OCI-LY7 (cell line): Measurements from ENCODE around the gene VWA8. TPM values are rescaled to one million over a fixed set of nuclear protein-coding genes. Genes with fewer than 3 reads are reported as not detected.

Experiments used
- Bru-seq: library from RNA; stranded (reverse); fragments of 400-500 nt; gene quantifications from one replicate; lab custom pipeline; 2021; lab: Mats Ljungman, UMichigan
- BruChase-seq, 2 experiments: library from RNA; stranded (reverse); fragments of 400-500 nt; gene quantifications; one replicate each; lab custom pipeline; 2021; lab: Mats Ljungman, UMichigan
- BruUV-seq: library from RNA; stranded (reverse); fragments of 400-500 nt; replicated peaks from 2 replicates; lab custom pipeline; 2021; lab: Mats Ljungman, UMichigan
- CTCF ChIA-PET: fragments of 300-600 bp; sonication (Branson Sonifier 250); formaldehyde crosslinking; loops from one replicate; lab custom pipeline; 2022; ENCODE audit warnings: antibody characterized with exemption; ENCODE audit not compliant: unreplicated experiment; lab: Charles Lee
- POLR2A ChIA-PET: fragments of 300-600 bp; sonication (Branson Sonifier 250); formaldehyde crosslinking; loops from one replicate; lab custom pipeline; 2022; ENCODE audit warnings: antibody characterized with exemption; lab: Charles Lee
- DNase-seq: peaks from one replicate; pipeline ENCODE4 v3.0.0-alpha.2; 2015; ENCODE audit warnings: low spot score
- H2AFZ ChIP-seq: fragments of 200-600 bp; sonication (generic), shearing (Covaris generic); 2 replicates; pipeline ENCODE4 v1.6.1; 2014; ENCODE audit warnings: mild to moderate bottlenecking, antibody characterized with exemption, low read length, moderate library complexity
- H3K27ac ChIP-seq: fragments of 200-600 bp; sonication (generic); 2 replicates; pipeline ENCODE4 v1.5.1; 2014; ENCODE audit warnings: mixed run types, low read depth, mild to moderate bottlenecking, moderate library complexity, low read length, inconsistent platforms; ENCODE audit not compliant: poor library complexity, severe bottlenecking
- H3K36me3 ChIP-seq: fragments of 200-600 bp; sonication (generic); 2 replicates; pipeline ENCODE4 v1.6.1; 2014; ENCODE audit warnings: mild to moderate bottlenecking, antibody characterized with exemption, low read length, moderate library complexity, mixed read lengths; ENCODE audit not compliant: insufficient read depth
- H3K4me1 ChIP-seq: fragments of 200-600 bp; sonication (generic); 2 replicates; pipeline ENCODE4 v1.5.1; 2014; ENCODE audit warnings: mild to moderate bottlenecking, low read length; ENCODE audit not compliant: insufficient read depth, poor library complexity, severe bottlenecking
- H3K4me2 ChIP-seq: fragments of 200-600 bp; sonication (generic); 2 replicates; pipeline ENCODE4 v1.6.1; 2014; ENCODE audit warnings: mild to moderate bottlenecking, low read length
- H3K4me3 ChIP-seq: fragments of 200-600 bp; sonication (generic); 2 replicates; pipeline ENCODE4 v1.5.1; 2014; ENCODE audit warnings: mild to moderate bottlenecking, low read depth, low read length; ENCODE audit not compliant: poor library complexity, severe bottlenecking
- H3K79me2 ChIP-seq: fragments of 200-600 bp; sonication (generic); 2 replicates; pipeline ENCODE4 v1.6.1; 2016; ENCODE audit warnings: low read depth, mild to moderate bottlenecking, low read length, moderate library complexity, mixed read lengths; ENCODE audit not compliant: insufficient read depth
- H3K9me2 ChIP-seq: fragments of 200-600 bp; sonication (generic); 2 replicates; pipeline ENCODE4 v1.6.1; 2016; ENCODE audit warnings: mild to moderate bottlenecking, low read length, mixed read lengths; ENCODE audit not compliant: insufficient read depth
- H3K9me3 ChIP-seq: fragments of 200-600 bp; sonication (generic); 2 replicates; pipeline ENCODE4 v1.6.1; 2014; ENCODE audit warnings: mild to moderate bottlenecking, mixed run types, low read length, mixed read lengths
- H4K20me1 ChIP-seq: fragments of 200-600 bp; sonication (generic); 2 replicates; pipeline ENCODE4 v1.6.1; 2014; ENCODE audit warnings: mild to moderate bottlenecking, antibody characterized with exemption, low read length, moderate library complexity, mixed read lengths; ENCODE audit not compliant: insufficient read depth
- CTCF ChIP-seq: fragments of 200-600 bp; sonication (generic); conservative IDR thresholded peaks from 2 replicates; pipeline ENCODE4 v1.5.1; 2014; ENCODE audit warnings: mild to moderate bottlenecking, antibody characterized with exemption, low read length, moderate library complexity, mixed read lengths
- EZH2phosphoT487 ChIP-seq: fragments of 200-600 bp; sonication (generic); IDR thresholded peaks from 2 replicates; pipeline ENCODE4 v1.6.1; 2018; ENCODE audit warnings: low read depth, borderline replicate concordance, mild to moderate bottlenecking, mixed run types, antibody characterized with exemption, low read length, moderate library complexity, mixed read lengths
- intact Hi-C: fragments of 100-400 bp; cut with micrococcal nuclease; formaldehyde crosslinking; loops from one replicate; pipeline ENCODE4 v1.10.0; 2022; ENCODE audit not compliant: unreplicated experiment
- long read RNA-seq: library from polyadenylated mRNA; stranded (forward); transcript quantifications from one replicate; pipeline ENCODE4 v2.0.0, GENCODE V29; 2022
- total RNA-seq, 2 experiments: library from RNA; depleted of rRNA in 1 of 2; stranded (reverse); fragments of >200 nt in 1 of 2; shearing (Covaris generic) in 1 of 2; gene quantifications; 2 replicates each; pipeline ENCODE4 v1.2.3, GENCODE V29; 2014 to 2022

Gene VWA8
- total RNA-seq (2014; rRNA removed; shearing (Covaris generic)) (16.1 and 26.4 TPM in 2 replicates), total RNA-seq (2022) (31.2 and 31.5 TPM in 2 replicates), Bru-seq, nascent RNA (percentile 81 among the genes with signal in this experiment), BruChase-seq, experiment 1, labeled RNA remaining after a 6-hour chase (percentile 68 among the genes with signal in this experiment), BruChase-seq, experiment 2, labeled RNA remaining after a 2-hour chase (percentile 67 among the genes with signal in this experiment)
- long read RNA-seq, partial matches to known transcripts, result 10 of 19 reads
- long read RNA-seq, other reads (novel, unspliced or antisense), result 6 of 19 reads

DNA sequence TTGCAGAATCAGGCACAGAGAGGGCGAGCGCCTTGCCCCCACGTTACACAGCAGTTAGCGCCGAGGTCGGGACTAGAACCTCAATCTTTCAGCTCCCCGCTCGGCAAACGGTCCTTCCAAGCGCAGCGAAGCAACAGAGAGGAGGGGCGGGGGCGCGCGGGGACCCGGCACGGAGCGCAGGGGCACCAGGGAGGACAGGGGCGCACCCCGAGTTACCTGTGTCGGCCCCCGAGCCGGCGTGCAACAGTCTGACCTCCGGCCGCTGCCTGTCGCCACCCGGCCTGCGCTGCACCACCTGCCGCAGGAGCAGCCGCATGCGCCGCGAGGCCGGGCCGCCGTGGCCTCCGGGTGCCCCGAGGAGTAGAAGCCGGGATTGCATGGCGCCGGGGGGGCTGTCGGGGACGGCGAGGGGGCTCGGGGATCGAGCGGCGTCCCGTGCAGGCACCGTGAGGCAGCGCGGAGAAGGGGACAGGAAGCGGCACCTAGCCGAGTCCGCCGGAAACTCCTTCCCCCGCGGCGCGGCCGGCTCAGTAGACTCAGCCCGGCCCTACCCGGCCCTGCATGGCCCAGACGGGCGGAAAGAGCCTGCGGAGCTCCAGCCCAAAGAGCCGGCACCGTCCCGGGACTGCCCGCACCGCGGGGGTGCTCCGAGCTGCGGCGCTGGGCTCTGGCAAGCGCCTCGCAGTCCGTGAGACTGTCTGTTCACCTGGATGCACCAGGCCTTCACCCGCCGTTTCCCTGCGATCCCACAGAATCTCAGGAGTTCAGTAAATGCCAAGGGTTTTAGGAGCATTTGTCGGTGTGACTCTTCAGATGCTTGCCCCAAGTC, at the start of gene VWA8:
TSS of gene VWA8 (minus strand) at position 473 of the 829 bp plus-strand sequence. CDS start at position 379, 94 bp downstream.
- Histone ChIP-seq H3K4me1 (peaks cover 31% of the 10 kb centered on the region), H2AFZ (peak within 1 kb of the TSS; percentile 99), H3K4me2 (peak within 1 kb of the TSS; percentile 71), H3K79me2 (peaks cover 45% of the 10 kb centered on the region; the same call in 1 of the 2 replicates), H3K36me3 (peaks cover 8% of the 10 kb centered on the region; the same call in 1 of the 2 replicates), H3K4me3 (peak within 1 kb of the TSS; percentile 92), H3K9me2 (no peaks in the 10 kb centered on the region), H4K20me1 (no peaks in the 10 kb centered on the region), H3K27ac (peak within 1 kb of the TSS; percentile 60), H3K9me3 (no peaks in the 10 kb centered on the region)
- ChIA-PET POLR2A (interaction anchor here (0.6 to 2.9 kb wide), 23 partner anchors 8 to 313 kb away, joined by 3 to 21 read pairs (median 5); no protein-coding TSS in a partner anchor), CTCF (no interaction called here)
- intact Hi-C loops, result loop anchor here (1.0 to 2.0 kb wide), 2 partner anchors 44 to 79 kb away; no protein-coding TSS in a partner anchor
- TF ChIP-seq CTCF (no peak), EZH2phosphoT487 (no peak)
- no TSS peak for BruUV-seq
- DNase-seq, result peak; percentile 91

GRCh38 chr13:42009057-42009456, 48.1 kb upstream of the VWA8 start:
- H3K36me3 ChIP-seq, result no peaks in the 10 kb centered on the region
- no peaks in the 10 kb centered on the region for H3K9me3 ChIP-seq
- no peak for TF ChIP-seq CTCF
- TF ChIP-seq EZH2phosphoT487, result no peak
- intact Hi-C loops, result no loop called here
- no peak overlapping the region for H3K4me3 ChIP-seq
- POLR2A ChIA-PET, result interaction anchor here (0.6 to 1.3 kb wide), 5 partner anchors 11 to 457 kb away, joined by 3 to 5 read pairs (median 4); no protein-coding TSS in a partner anchor
- no peak overlapping the region for H3K27ac ChIP-seq
- no TSS peak for BruUV-seq
- H4K20me1 ChIP-seq, result no peaks in the 10 kb centered on the region
- DNase-seq, result no peak
- no peak overlapping the region for H2AFZ ChIP-seq
- no peaks in the 10 kb centered on the region for H3K4me1 ChIP-seq
- H3K9me2 ChIP-seq, result no peaks in the 10 kb centered on the region
- CTCF ChIA-PET, result no interaction called here
- no peaks in the 10 kb centered on the region for H3K79me2 ChIP-seq
- H3K4me2 ChIP-seq, result no peak overlapping the region
